DMS53 treated with DMSO at 0.1 percent for 48 hours (cell line): ENCODE data around the gene IPO9.
"Not testable (repeated sequence)": the region's sequence is repeated elsewhere in the genome, so short reads cannot be mapped to it uniquely, and the experiment has no call there.

Experiments used
- DNase-seq: peaks from one replicate; lab custom pipeline; 2025; ENCODE audit not compliant: unreplicated experiment; lab: John Stamatoyannopoulos, UW

IPO9 gene

GRCh38 chr1:201808633-201808990 is 20.3 kb upstream of the IPO9 start:
- DNase-seq: no peak

DNA sequence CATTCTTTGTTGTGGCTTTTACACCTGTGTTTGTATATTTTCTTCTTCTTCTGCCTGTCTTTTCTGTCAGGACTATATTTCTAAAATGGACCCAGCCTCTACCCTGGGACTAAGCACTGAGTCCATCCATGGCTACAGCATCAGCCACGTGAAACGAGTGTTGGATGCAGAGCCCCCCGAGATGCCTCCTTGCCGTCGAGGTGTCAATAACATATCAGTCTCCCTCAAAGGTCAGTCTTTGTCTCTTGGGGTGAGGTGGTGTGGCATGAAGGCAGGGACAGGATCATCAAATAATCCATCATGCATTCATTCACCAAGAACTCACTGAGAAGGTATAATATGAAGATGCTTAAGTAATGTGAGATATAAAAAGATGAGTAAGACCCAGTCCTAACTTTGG is 19.1 kb upstream of the IPO9 start:
- no peak for DNase-seq

GRCh38 chr1:201810466-201811216 is 18.3 kb upstream of the IPO9 start:
- no peak for DNase-seq

DNA sequence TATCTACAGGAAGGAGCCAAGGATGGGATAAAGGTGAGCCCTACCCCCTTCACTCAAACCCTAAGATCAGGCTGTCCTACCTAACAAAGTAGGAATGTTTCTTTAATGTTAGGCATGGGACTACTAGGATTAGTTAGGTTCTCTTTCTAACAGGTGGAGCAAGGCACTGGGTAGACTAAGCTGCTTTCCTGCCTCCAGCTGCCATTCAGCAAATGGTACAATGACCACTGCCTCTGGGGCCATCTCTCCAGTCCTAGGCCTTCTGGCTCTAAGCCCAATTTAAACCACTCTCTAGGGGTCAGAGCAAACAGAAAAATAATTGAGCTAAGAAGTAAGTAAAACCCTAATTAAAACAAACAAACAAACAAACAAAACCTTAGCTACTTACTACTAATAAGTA is 15.7 kb upstream of the IPO9 start:
- no peak for DNase-seq

GRCh38 chr1:201816309-201816854 is 12.6 kb upstream of the IPO9 start:
- DNase-seq: no peak

GRCh38 chr1:201818971-201819750 is 9.8 kb upstream of the IPO9 start:
- DNase-seq: no peak

DNA sequence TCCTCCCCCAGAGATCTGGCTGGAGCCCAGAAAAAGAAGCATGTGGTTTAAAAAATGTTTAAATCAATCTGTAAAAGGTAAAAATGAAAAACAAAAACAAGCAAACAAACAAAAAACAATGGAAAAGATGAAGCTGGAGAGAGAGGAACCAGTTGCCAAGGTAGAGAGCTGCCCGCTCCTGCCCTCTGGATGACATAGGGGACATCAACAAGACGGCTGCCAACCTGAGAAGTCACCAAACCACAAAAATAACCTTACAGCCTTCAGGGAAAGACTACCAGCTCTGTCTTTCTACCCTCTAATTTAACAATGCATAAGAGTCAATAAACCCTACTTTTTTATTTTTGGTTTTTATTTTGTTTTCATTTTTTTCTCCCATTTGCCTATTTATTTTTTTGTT is 8.5 kb upstream of the IPO9 start:
- DNase-seq: no peak

GRCh38 chr1:201825245-201825644 is 3.7 kb upstream of the IPO9 start:
- no peak for DNase-seq

GRCh38 chr1:201826830-201827229 is 2.1 kb upstream of the IPO9 start:
- DNase-seq: no peak

- no peak for DNase-seq
Measured at GRCh38 chr1:201827321-201828216, 1.4 kb upstream of the IPO9 start.

GRCh38 chr1:201828217-201828819 is 639 bp upstream of the IPO9 start:
- no peak for DNase-seq

DNA sequence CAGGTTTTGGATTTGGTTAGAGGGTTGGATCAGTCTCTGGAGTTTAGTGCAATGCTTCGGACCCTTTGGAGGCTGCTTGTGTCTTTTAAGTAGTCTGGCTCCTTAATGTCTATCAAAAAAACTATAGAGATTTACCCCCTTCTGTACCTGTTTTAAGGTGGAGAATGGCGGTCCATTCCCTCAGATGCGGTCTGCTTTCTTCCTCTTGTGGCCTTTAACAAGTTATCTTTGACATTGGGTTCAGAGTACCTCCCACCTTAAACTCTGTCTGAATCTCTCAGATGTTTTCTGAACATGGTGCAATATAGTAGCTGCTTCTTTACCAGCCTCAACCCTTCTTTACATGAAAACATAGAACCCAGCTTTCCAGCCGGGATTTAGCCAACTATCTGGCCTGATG is 2.4 kb downstream of the IPO9 start:
- no peak for DNase-seq

DNA sequence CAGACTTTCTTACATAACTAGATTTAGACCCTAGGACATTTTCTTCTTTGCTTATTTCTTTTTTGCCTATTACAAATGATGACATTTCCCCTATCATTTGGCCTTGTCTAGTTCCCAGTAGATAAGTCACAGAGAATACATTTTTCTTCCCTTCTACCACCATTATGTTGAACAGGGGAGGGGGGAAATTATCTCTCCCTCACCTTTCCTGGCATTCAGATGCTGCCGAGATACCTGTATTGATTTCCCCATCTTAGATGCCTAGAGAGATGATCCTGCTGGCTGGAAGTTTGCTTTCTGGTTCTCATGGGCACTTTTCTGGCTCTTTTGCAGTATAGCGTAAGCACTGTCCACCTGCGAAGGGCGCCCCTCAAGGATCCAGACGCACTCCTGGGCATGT is 5.7 kb downstream of the IPO9 start:
- DNase-seq: no peak

DNA sequence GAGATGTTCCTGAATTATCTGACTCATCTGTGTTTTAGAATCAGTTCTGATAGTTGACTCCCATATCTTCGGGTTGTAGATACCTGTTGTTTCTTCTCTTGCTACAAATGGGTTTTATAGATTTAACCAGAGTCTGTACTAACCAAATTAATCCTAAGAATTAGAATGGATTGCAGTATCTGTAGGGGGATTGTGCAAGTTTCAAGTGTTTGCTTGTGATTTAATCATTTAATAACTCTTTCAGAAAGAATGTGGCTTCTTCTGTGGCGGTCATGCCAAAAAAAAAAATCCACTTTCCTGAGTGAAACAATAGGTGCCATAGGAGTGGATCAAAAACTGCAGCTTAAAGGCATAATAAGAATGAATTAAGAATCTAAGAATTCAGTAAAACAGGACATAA is 9.4 kb downstream of the IPO9 start:
- no peak for DNase-seq

- DNase-seq: not testable (repeated sequence)
Measured at GRCh38 chr1:201839089-201839488, 10.1 kb downstream of the IPO9 start.

GRCh38 chr1:201840055-201840454 is 11.1 kb downstream of the IPO9 start:
- no peak for DNase-seq

GRCh38 chr1:201840490-201840889 is 11.5 kb downstream of the IPO9 start:
- DNase-seq: no peak

GRCh38 chr1:201841265-201841912 is 12.4 kb downstream of the IPO9 start:
- no peak for DNase-seq

GRCh38 chr1:201842472-201843027 is 13.6 kb downstream of the IPO9 start:
- no peak for DNase-seq
